HCT116 (cell line): ENCODE results near the gene MIA3. TPM values are rescaled to one million over a fixed set of nuclear protein-coding genes. Genes with fewer than 3 reads are reported as not detected.

Experiments
- ATAC-seq: fragments of 200-7000 bp; cut with Tn5 transposase; 2 replicates; pipeline ENCODE4 v1.9.1; 2020; ENCODE audit warnings: mild to moderate bottlenecking, moderate library complexity
- BruUV-seq: library from RNA; stranded (reverse); fragments of 400-500 nt; replicated peaks from 2 replicates; lab custom pipeline; 2021; lab: Mats Ljungman, UMichigan
- CTCF ChIA-PET: fragments of 300-600 bp; sonication (Branson Sonifier 250); formaldehyde crosslinking; loops from one replicate; lab custom pipeline; 2021; ENCODE audit warnings: antibody characterized with exemption; lab: Charles Lee
- POLR2A ChIA-PET: fragments of 300-600, 350-600 bp; sonication (Branson Sonifier 250); formaldehyde crosslinking; loops from one replicate; lab custom pipeline; 2021; ENCODE audit warnings: antibody characterized with exemption; lab: Charles Lee
- RAD21 ChIA-PET, 2 experiments: fragments of 300-600 bp; sonication (Branson Sonifier 250); formaldehyde crosslinking; loops; one replicate each; lab custom pipeline; 2023; ENCODE audit warnings: low total read pairs in 2 of 2; ENCODE audit not compliant: uncharacterized antibody in 2 of 2, unreplicated experiment in 2 of 2, low non-redundant PET in 1 of 2; lab: Charles Lee
- DNase-seq: peaks from one replicate; pipeline ENCODE4 v3.0.0-alpha.2; 2010; ENCODE audit warnings: low read depth, low spot score
- H2AFZ ChIP-seq: fragments of 200-600 bp; shearing (Covaris generic), sonication (generic); 2 replicates; pipeline ENCODE4 v1.6.1; 2017; ENCODE audit warnings: low read depth, mixed run types, mixed read lengths, antibody characterized with exemption, low read length; ENCODE audit not compliant: poor library complexity, severe bottlenecking
- H3K27ac ChIP-seq: 2 replicates; pipeline ENCODE4 v1.5.1; 2012; ENCODE audit warnings: low read depth, low read length
- H3K27me3 ChIP-seq: fragments of 200-600 bp; sonication (generic); 2 replicates; pipeline ENCODE4 v1.6.1; 2016; ENCODE audit warnings: mixed run types, low read length, mixed read lengths; ENCODE audit not compliant: insufficient read depth
- H3K36me3 ChIP-seq, 2 experiments: fragments of 200-500 bp in 1 of 2; fragments of 200-600 bp in 1 of 2; sonication (Bioruptor generic) in 1 of 2; sonication (generic) in 1 of 2; 2 replicates each; pipeline versions ENCODE4 v1.5.1 to v1.6.1; 2014 to 2016; ENCODE audit warnings: low read length in 2 of 2, inconsistent platforms in 1 of 2, mixed read lengths in 1 of 2, mixed run types in 1 of 2; ENCODE audit not compliant: insufficient read depth in 2 of 2, control insufficient read depth in 1 of 2
- H3K4me1 ChIP-seq, 2 experiments: fragments of 200-600 bp in 1 of 2; sonication (generic) in 1 of 2; 2 replicates each; pipeline versions ENCODE4 v1.5.1 to v1.6.1; 2012 to 2017; ENCODE audit warnings: low read length in 2 of 2, inconsistent platforms in 1 of 2, mild to moderate bottlenecking in 1 of 2, mixed read lengths in 1 of 2, mixed run types in 1 of 2, moderate library complexity in 1 of 2; ENCODE audit not compliant: insufficient read depth in 2 of 2, control insufficient read depth in 1 of 2
- H3K4me2 ChIP-seq: fragments of 200-600 bp; sonication (generic); 2 replicates; pipeline ENCODE4 v1.6.1; 2017; ENCODE audit warnings: mixed run types, low read length, mixed read lengths
- H3K4me3 ChIP-seq, 2 experiments: fragments of 200-600 bp in 1 of 2; sonication (generic) in 1 of 2; replicated peaks in 1 of 2; 2 replicates each; pipeline ENCODE4 v1.5.1; 2011 to 2016; ENCODE audit warnings: low read length in 2 of 2, control low read depth in 1 of 2, low read depth in 1 of 2, mild to moderate bottlenecking in 1 of 2, mixed read lengths in 1 of 2, mixed run types in 1 of 2
- H3K79me2 ChIP-seq: fragments of 200-600 bp; sonication (generic); 2 replicates; pipeline ENCODE4 v1.6.1; 2017; ENCODE audit warnings: mild to moderate bottlenecking, mixed run types, low read length, moderate library complexity, mixed read lengths; ENCODE audit not compliant: insufficient read depth
- H3K9ac ChIP-seq: fragments of 200-600 bp; sonication (generic); 2 replicates; pipeline ENCODE4 v1.6.1; 2016; ENCODE audit warnings: low read length, mixed read lengths
- H3K9me2 ChIP-seq: fragments of 200-600 bp; sonication (generic), shearing (Covaris generic); 2 replicates; pipeline ENCODE4 v1.6.1; 2017; ENCODE audit warnings: mixed run types, mild to moderate bottlenecking, moderate library complexity; ENCODE audit not compliant: insufficient read depth
- H3K9me3 ChIP-seq, 2 experiments: fragments of 200-500 bp in 1 of 2; fragments of 200-600 bp in 1 of 2; sonication (Bioruptor generic) in 1 of 2; sonication (generic) in 1 of 2; 2 replicates each; pipeline ENCODE4 v1.6.1; 2014 to 2017; ENCODE audit warnings: low read length in 2 of 2, mixed read lengths in 2 of 2, inconsistent platforms in 1 of 2, low read depth in 1 of 2, mild to moderate bottlenecking in 1 of 2, mixed run types in 1 of 2, moderate library complexity in 1 of 2; ENCODE audit not compliant: control insufficient read depth in 1 of 2, insufficient read depth in 1 of 2
- H4K20me1 ChIP-seq: fragments of 200-600 bp; sonication (generic), shearing (Covaris generic); 2 replicates; pipeline ENCODE4 v1.6.1; 2017; ENCODE audit warnings: mixed run types, mild to moderate bottlenecking, moderate library complexity; ENCODE audit not compliant: insufficient read depth
- CBX3 ChIP-seq: IDR thresholded peaks from 2 replicates; pipeline ENCODE4 v1.6.1; 2012; ENCODE audit warnings: low read depth
- CEBPB ChIP-seq: IDR thresholded peaks from 2 replicates; pipeline ENCODE4 v1.6.1; 2012; ENCODE audit warnings: low read depth
- CTCF ChIP-seq, 3 experiments: fragments of 200-600 bp in 1 of 3; sonication (generic) in 1 of 3; IDR thresholded peaks in 2 of 3; conservative IDR thresholded peaks in 1 of 3; 2 replicates each; pipeline ENCODE4 v1.5.1; 2012 to 2017; ENCODE audit warnings: low read depth in 2 of 3, low read length in 2 of 3, antibody characterized with exemption in 1 of 3, borderline replicate concordance in 1 of 3, control low read depth in 1 of 3, mild to moderate bottlenecking in 1 of 3, mixed read lengths in 1 of 3, mixed run types in 1 of 3, moderate library complexity in 1 of 3; ENCODE audit not compliant: insufficient read depth in 1 of 3
- EZH2 ChIP-seq: fragments of 200-600 bp; sonication (generic); IDR thresholded peaks from 2 replicates; pipeline ENCODE4 v1.6.1; 2017; ENCODE audit warnings: antibody characterized with exemption, mixed run types
- EZH2phosphoT487 ChIP-seq: fragments of 200-600 bp; IDR thresholded peaks from 2 replicates; pipeline ENCODE4 v1.6.1; 2018; ENCODE audit warnings: antibody characterized with exemption, borderline replicate concordance
- FOSL1 ChIP-seq: IDR thresholded peaks from 2 replicates; pipeline ENCODE4 v1.6.1; 2012; ENCODE audit warnings: low read depth
- POLR2A ChIP-seq: IDR thresholded peaks from 2 replicates; pipeline ENCODE4 v1.7.0; 2011; ENCODE audit warnings: borderline replicate concordance; ENCODE audit not compliant: insufficient read depth, insufficient read length; ENCODE audit errors: extremely low read depth
- POLR2AphosphoS5 ChIP-seq: IDR thresholded peaks from 2 replicates; pipeline ENCODE4 v1.6.1; 2011; ENCODE audit warnings: mild to moderate bottlenecking, low read depth, low read length, moderate library complexity
- SIN3A ChIP-seq: IDR thresholded peaks from 2 replicates; pipeline ENCODE4 v1.6.1; 2012; ENCODE audit warnings: low read depth
- SP1 ChIP-seq: IDR thresholded peaks from 2 replicates; pipeline ENCODE4 v1.6.1; 2012; ENCODE audit warnings: low read depth
- SRF ChIP-seq: IDR thresholded peaks from 2 replicates; pipeline ENCODE4 v1.6.1; 2012; ENCODE audit warnings: low read depth
- YY1 ChIP-seq: IDR thresholded peaks from 2 replicates; pipeline ENCODE4 v1.6.1; 2011; ENCODE audit warnings: low read length, low read depth, moderate library complexity, mild to moderate bottlenecking; ENCODE audit not compliant: insufficient replicate concordance; ENCODE audit errors: extremely low read depth
- ZFX ChIP-seq: fragments of 450-650 bp; IDR thresholded peaks from 2 replicates; pipeline ENCODE4 v1.6.1; 2017
- ZNF274 ChIP-seq: fragments of 200-500 bp; sonication (Bioruptor generic); IDR thresholded peaks from 2 replicates; pipeline ENCODE4 v1.6.1; 2014; ENCODE audit warnings: mild to moderate bottlenecking, low read depth, low read length, inconsistent platforms
- intact Hi-C: fragments of 100-400 bp; cut with micrococcal nuclease; formaldehyde crosslinking; loops from 2 replicates; pipeline ENCODE4 v1.10.0; 2022
- total RNA-seq: library from RNA; stranded (reverse); gene quantifications from one replicate; pipeline ENCODE4 v1.2.1, GENCODE V29; 2021; ENCODE audit not compliant: unreplicated experiment

The MIA3 gene
- total RNA-seq, 1 experiment from 2014 or later, result 62.7 TPM

GRCh38 chr1:222691016-222691415, 73.1 kb downstream of the MIA3 start:
- no peak overlapping the region for H3K4me3 ChIP-seq
- TF ChIP-seq SIN3A (no peak), ZFX (no peak), SP1 (no peak), EZH2 (no peak), CTCF (IDR thresholded peaks at IDR 0.05 in 2 of 3, conservative IDR thresholded peaks at IDR 0.05 in 1 of 3; ENCODE audit: borderline replicate concordance in 1 of 3, insufficient read depth in 1 of 3, low read depth in 2 of 3, low read length in 2 of 3) (no peak), YY1 (no peak), POLR2AphosphoS5 (no peak), CBX3 (no peak), EZH2phosphoT487 (no peak), POLR2A (no peak), ZNF274 (no peak), CEBPB (no peak), FOSL1 (no peak), SRF (no peak)
- TF ChIP-seq, all 23 proteins: peak for 0
- no TSS peak for BruUV-seq
- Histone ChIP-seq H3K27ac (no peak overlapping the region), H3K9me3 (no peaks in the 10 kb centered on the region), H3K9me2 (no peaks in the 10 kb centered on the region), H3K79me2 (no peaks in the 10 kb centered on the region), H3K4me2 (no peak overlapping the region), H2AFZ (no peak overlapping the region), H3K9ac (no peak overlapping the region), H3K27me3 (no peaks in the 10 kb centered on the region), H4K20me1 (no peaks in the 10 kb centered on the region), H3K4me1 (no peaks in the 10 kb centered on the region), H3K36me3 (peaks cover 0 to 6% of the 10 kb centered on the region in 2 experiments; a peak in 2 of 4 replicates)
- RAD21 ChIA-PET, result no interaction called here
- POLR2A ChIA-PET, result no interaction called here
- intact Hi-C loops, result no loop called here
- DNase-seq (no peak), ATAC-seq (no peak)
- CTCF ChIA-PET, result no interaction called here
